Measurements from ENCODE around the gene FCMR. TPM values are rescaled to one million over a fixed set of nuclear protein-coding genes. Genes with fewer than 3 reads are reported as not detected.
A peak's percentile ranks its signal among the peaks of the same experiment; 100 is the strongest.

FCMR gene
- 1.5 and 4.6 TPM in 2 replicates for total RNA-seq (2014; rRNA removed)
- Bru-seq, nascent RNA, result percentile 47 among the genes with signal in this experiment
- percentile 41 among the genes with signal in this experiment for BruChase-seq, experiment 1, labeled RNA remaining after a 6-hour chase
- percentile 27 among the genes with signal in this experiment for BruChase-seq, experiment 2, labeled RNA remaining after a 2-hour chase
- long read RNA-seq, partial matches to known transcripts, result 0 of 3 reads
- long read RNA-seq, other reads (novel, unspliced or antisense), result 2 of 3 reads

- intact Hi-C loops (cut with micrococcal nuclease), result no loop called here
- no peak for ATAC-seq
Measured at GRCh38 chr1:206921772-206922265, at the start of gene FCMR. TSS of gene FCMR (minus strand) at chr1:206921941. CDS start at chr1:206921854, 87 bp downstream.

GRCh38 chr1:206971029-206971655 lies 49.4 kb upstream of the FCMR start:
- Histone ChIP-seq H3K79me2 (ENCODE audit: low read length) (no peaks in the 10 kb centered on the region), H3K9ac (ENCODE audit: low read length) (no peak overlapping the region), H4K20me1 (ENCODE audit: low read length) (no peaks in the 10 kb centered on the region), H3K4me2 (ENCODE audit: low read length) (no peak overlapping the region), H3K9me3 (ENCODE audit: low read length) (no peaks in the 10 kb centered on the region), H3K36me3 (ENCODE audit: low read depth, low read length) (no peaks in the 10 kb centered on the region), H3F3A (ENCODE audit: low read length, unreplicated experiment) (no peaks in the 10 kb centered on the region), H3K27me3 (ENCODE audit: low read length) (no peaks in the 10 kb centered on the region), H3K9me2 (replicated peaks; ENCODE audit: low read length) (no peaks in the 10 kb centered on the region), H2AFZ (ENCODE audit: low read length) (no peak overlapping the region), H3K4me3 (ENCODE audit: low read length) (no peak overlapping the region), H3K27ac (ENCODE audit: low read length) (no peak overlapping the region), H3K4me1 (ENCODE audit: insufficient read depth, low read length) (peaks cover 14% of the 10 kb centered on the region; the same call in 1 of the 2 replicates)
- POLR2A ChIA-PET (ENCODE audit: unreplicated experiment), result no interaction called here
- DNase-seq (no peak), ATAC-seq (no peak)
- BruUV-seq (replicated peaks), result no TSS peak
- intact Hi-C loops (cut with micrococcal nuclease), result no loop called here
- CTCF ChIA-PET, result no interaction called here
- no peak for TF ChIP-seq CTCF (conservative IDR thresholded peaks at IDR 0.05; ENCODE audit: low read depth, low read length)
- no peak for TF ChIP-seq EZH2phosphoT487 (IDR thresholded peaks at IDR 0.05; ENCODE audit: borderline replicate concordance, low read length)
- TF ChIP-seq EZH2 (IDR thresholded peaks at IDR 0.05; ENCODE audit: low read length, unreplicated experiment), result no peak

More at GRCh38 chr1:206921772-206922265, at the start of gene FCMR:
- Histone ChIP-seq H3K9ac (ENCODE audit: low read length) (no peak within 1 kb of the TSS), H3K79me2 (ENCODE audit: low read length) (no peaks in the 10 kb centered on the region), H3F3A (ENCODE audit: low read length, unreplicated experiment) (no peaks in the 10 kb centered on the region), H3K9me2 (replicated peaks; ENCODE audit: low read length) (no peaks in the 10 kb centered on the region), H4K20me1 (ENCODE audit: low read length) (no peaks in the 10 kb centered on the region), H3K4me2 (ENCODE audit: low read length) (no peak within 1 kb of the TSS), H3K9me3 (ENCODE audit: low read length) (no peaks in the 10 kb centered on the region), H3K27me3 (ENCODE audit: low read length) (no peaks in the 10 kb centered on the region), H3K4me3 (ENCODE audit: low read length) (no peak within 1 kb of the TSS), H2AFZ (ENCODE audit: low read length) (no peak within 1 kb of the TSS), H3K4me1 (ENCODE audit: insufficient read depth, low read length) (peaks cover 4% of the 10 kb centered on the region), H3K36me3 (ENCODE audit: low read depth, low read length) (no peaks in the 10 kb centered on the region), H3K27ac (ENCODE audit: low read length) (no peak within 1 kb of the TSS)
- BruUV-seq (replicated peaks), result no TSS peak
- CTCF ChIA-PET, result no interaction called here
- POLR2A ChIA-PET (ENCODE audit: unreplicated experiment), result no interaction called here
- DNase-seq, result no peak
- TF ChIP-seq CTCF (conservative IDR thresholded peaks at IDR 0.05; ENCODE audit: low read depth, low read length) (no peak), EZH2 (IDR thresholded peaks at IDR 0.05; ENCODE audit: low read length, unreplicated experiment) (no peak), EZH2phosphoT487 (IDR thresholded peaks at IDR 0.05; ENCODE audit: borderline replicate concordance, low read length) (no peak)

GRCh38 chr1:206970446-206970845 lies 48.7 kb upstream of the FCMR start, which contains the start of gene FCAMR:
TSS of gene FCAMR (minus strand) at chr1:206970460. CDS start at chr1:206970125, 335 bp downstream.
- BruUV-seq (replicated peaks), result no TSS peak
- Histone ChIP-seq H3K4me2 (ENCODE audit: low read length) (no peak within 1 kb of the TSS), H3K36me3 (ENCODE audit: low read depth, low read length) (no peaks in the 10 kb centered on the region), H3K27me3 (ENCODE audit: low read length) (no peaks in the 10 kb centered on the region), H3K9me3 (ENCODE audit: low read length) (no peaks in the 10 kb centered on the region), H3F3A (ENCODE audit: low read length, unreplicated experiment) (no peaks in the 10 kb centered on the region), H3K4me1 (ENCODE audit: insufficient read depth, low read length) (peaks cover 14% of the 10 kb centered on the region; the same call in 1 of the 2 replicates), H3K9ac (ENCODE audit: low read length) (no peak within 1 kb of the TSS), H4K20me1 (ENCODE audit: low read length) (no peaks in the 10 kb centered on the region), H2AFZ (ENCODE audit: low read length) (no peak within 1 kb of the TSS), H3K79me2 (ENCODE audit: low read length) (no peaks in the 10 kb centered on the region), H3K27ac (ENCODE audit: low read length) (no peak within 1 kb of the TSS), H3K4me3 (ENCODE audit: low read length) (no peak within 1 kb of the TSS), H3K9me2 (replicated peaks; ENCODE audit: low read length) (no peaks in the 10 kb centered on the region)
- DNase-seq (no peak), ATAC-seq (no peak)
- ChIA-PET CTCF (no interaction called here), POLR2A (ENCODE audit: unreplicated experiment) (no interaction called here)
- TF ChIP-seq EZH2phosphoT487 (IDR thresholded peaks at IDR 0.05; ENCODE audit: borderline replicate concordance, low read length) (no peak), EZH2 (IDR thresholded peaks at IDR 0.05; ENCODE audit: low read length, unreplicated experiment) (no peak), CTCF (conservative IDR thresholded peaks at IDR 0.05; ENCODE audit: low read depth, low read length) (no peak)
- intact Hi-C loops (cut with micrococcal nuclease), result no loop called here

Measured in PC-3 (cell line).